HG02943 (cell line): ENCODE measurements around the gene MEF2C.

ENCODE experiments used
- ATAC-seq: cut with Tn5 transposase; IDR thresholded peaks from one replicate; pipeline ENCODE4 v1.9.1; 2021; ENCODE audit warnings: mild to moderate bottlenecking, low read depth, moderate library complexity; ENCODE audit not compliant: unreplicated experiment

Gene MEF2C

DNA sequence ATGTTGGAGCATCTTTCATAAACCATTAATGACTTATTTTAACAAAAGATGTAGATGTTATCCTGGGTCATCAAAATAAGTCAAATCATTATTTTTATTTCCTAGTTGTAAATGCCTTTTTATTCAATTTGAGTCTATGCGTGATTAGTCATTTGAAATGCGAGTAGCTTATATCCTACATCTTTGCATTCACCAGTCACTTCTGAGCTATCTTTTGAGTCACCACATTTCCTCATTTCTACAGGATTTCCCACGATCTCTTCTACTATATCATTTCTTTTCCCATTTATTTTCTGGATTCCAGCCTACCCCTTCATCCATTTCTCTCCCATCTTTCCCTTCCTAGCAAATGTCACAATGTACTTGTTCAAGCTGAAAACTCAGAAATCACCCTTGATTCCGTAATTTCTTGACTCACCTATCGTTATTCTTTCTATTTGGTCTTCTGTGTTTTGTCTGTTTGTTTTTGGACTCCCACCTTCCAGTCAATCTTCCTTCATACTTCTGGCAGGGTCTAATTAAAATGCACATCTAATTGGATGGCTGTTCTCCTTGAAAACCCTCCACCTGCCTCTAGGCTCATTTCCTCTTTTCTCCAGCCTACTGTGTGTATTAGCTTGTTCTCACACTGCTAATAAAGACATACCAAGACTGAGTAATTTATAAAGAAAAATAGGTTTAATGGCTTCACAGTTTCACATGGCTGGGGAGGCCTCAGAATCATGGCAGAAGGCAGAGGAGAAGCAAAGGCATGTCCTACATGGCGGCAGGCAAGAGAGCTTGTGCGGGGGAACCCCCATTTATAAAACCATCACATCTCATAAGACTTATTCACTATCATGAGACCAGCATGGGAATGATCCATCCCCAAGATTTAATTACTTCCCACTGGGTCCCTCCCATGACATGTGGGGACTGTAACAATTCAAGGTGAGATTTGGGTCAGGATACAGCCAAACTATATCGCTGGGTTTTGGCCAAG, 112.4 kb downstream of the MEF2C start:
- ATAC-seq, result no peak

DNA sequence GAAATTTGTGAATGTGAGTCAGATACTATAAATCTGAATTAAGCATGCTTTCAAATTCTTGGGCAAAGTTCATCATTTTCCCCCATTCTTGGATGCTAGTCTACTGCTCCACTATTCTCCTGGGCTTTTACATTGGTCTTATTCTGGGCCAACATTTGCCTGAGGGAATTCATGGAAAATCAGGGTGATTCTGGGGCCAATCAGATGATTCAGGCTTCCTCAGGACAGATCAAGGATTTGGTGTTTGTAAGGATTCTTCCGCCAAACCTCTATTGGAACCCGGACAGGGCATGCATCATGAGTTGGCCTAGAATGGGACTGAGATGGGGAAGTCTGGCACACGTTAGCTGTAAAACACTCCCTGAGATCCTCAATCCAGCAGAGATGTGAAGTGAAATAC, 113.8 kb downstream of the MEF2C start:
- no peak for ATAC-seq

DNA sequence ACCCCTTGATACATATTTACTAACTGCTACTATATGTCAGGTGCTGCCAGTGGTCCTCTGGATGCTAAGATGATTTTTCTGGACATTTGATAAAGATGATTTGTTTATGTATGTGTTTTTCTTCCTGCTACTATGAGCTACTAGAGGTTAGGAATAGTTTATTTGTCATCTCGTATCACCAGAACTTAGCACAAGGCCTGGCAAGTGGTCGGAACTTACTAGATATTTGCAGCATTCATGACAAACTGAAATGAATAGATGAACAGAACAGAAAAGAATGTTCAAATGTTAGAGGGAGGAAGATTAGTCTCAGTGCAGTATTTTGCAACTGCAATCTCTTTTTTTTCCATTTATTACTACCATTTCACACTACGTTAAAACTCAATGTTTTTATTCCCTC, 114.6 kb downstream of the MEF2C start:
- ATAC-seq, result no peak

- no peak for ATAC-seq
Observed at GRCh38 chr5:88765798-88766197, 117.2 kb downstream of the MEF2C start.

- no peak for ATAC-seq
Observed at GRCh38 chr5:88765171-88765570, 117.8 kb downstream of the MEF2C start.

GRCh38 chr5:88761939-88762338, 121.0 kb downstream of the MEF2C start:
- ATAC-seq, result no peak

GRCh38 chr5:88761269-88761850, 121.6 kb downstream of the MEF2C start:
- no peak for ATAC-seq

- no peak for ATAC-seq
Observed at GRCh38 chr5:88760527-88760926, 122.5 kb downstream of the MEF2C start.

GRCh38 chr5:88758591-88758990, 124.4 kb downstream of the MEF2C start:
- ATAC-seq, result no peak

DNA sequence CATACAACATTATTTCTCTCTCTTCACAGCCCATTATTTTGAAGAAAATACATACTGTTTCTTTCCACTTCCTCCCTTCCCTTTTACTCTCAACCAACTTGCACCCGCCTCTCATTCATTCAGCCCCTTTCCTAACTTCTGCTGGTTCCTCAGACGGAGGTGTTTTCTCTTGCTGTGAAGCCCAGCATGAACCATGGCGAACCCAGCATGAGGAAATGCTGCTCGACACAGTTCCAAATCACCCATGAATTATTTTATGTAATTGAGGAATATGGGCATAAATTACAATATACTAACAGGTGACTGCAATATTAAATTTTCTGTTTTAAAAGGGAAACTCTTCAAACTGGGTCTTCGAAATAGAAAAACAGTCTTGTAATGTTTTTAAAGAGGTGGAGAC, 124.8 kb downstream of the MEF2C start:
- ATAC-seq, result no peak

DNA sequence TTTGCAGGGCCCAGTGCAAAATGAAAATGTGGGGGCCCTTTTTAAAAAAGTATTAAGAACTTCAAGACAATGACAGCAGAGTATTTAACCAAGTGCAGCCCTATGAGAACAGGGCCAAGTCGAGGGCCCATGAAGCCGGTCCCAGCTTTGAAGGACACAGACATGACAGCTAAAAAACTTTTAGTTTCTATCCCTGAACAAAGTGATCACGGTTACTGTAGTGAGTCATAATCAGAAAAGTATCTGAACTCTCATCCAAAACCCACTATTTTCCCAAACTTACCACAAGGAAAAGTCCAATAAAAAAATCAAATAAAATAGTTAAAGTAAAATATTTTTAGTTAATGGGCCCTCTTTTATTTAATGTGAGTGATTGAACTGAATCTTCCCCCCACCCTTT, 126.0 kb downstream of the MEF2C start:
- no peak for ATAC-seq

GRCh38 chr5:88748666-88749065, 134.3 kb downstream of the MEF2C start:
- ATAC-seq, result no peak

DNA sequence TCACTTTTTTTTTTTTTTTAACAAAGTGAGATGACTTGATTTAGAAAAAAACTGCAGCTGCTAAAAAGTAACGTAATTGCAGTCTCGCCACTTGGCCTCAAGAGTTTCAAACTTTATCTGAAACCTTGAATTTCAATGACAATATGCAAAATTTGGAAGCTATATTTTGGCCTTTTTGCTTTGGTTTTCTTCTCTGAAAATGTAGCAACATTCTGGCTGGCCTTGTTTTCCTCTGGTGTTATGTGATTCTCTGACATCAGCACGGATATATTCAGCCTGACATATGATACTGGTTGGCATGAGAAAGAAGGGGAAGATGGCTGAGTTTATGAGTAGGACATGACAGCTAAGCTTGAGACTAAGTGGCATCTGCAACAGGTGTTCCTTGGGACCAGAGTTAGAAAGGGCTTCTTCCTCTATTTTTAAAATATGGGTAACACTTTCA, 136.5 kb downstream of the MEF2C start:
- ATAC-seq, result peak; percentile 84

DNA sequence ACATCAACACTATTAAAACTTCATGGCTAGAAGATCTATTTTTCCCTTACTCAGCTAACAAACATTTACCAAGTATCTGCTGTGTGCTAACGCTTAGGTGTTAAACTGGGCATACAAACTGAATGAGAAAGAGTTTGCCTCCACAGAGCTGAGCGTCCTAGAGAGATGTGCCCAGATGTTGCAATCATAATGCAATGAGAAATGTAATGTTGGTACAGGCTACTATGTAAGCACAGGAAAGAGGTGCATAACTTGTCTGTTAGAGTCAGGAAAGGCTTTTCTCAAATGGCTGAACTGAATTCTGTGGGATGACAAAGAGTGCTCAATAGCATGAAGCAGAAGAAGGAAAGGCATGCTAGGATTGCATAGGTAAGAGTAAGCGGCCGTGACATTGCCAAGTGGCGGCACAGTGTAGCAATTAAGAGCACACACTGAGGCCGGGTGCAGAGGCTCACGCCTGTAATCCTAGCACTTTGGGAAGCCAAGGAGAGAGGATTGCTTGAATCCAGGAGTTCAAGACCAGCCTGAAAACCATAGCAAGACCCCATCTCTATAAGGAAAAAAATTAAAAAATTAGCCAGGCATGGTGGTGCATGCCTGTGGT, 137.8 kb downstream of the MEF2C start:
- no peak for ATAC-seq

DNA sequence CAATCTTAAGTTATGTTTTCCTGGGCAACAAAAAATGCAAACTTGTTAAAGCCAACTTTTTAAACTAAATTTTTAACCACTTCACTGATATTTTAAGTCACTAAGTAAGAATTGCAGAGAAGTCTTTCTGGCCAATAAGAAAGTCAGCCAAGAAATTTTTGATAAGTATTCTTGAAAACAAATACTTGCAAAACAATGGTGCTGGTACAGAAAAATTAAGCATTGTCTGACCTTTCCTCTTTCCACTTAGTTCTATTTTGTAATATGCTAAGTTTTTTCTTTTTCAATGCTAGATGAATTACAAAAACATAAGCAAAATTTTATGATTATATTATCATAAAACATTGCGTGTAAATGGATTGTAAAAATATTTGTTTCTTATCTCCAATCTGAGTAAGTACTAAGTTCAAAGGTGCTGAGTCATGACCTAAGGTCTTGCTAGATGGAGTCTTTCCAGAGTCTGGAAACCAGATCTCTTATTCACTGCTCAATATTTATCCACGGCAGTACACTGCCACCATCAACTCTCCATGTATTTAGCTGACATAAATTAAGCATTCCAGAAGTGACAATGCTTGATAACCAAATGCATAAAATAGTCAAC, 139.7 kb downstream of the MEF2C start:
- no peak for ATAC-seq

GRCh38 chr5:88741964-88742363, 141.0 kb downstream of the MEF2C start:
- ATAC-seq, result no peak

DNA sequence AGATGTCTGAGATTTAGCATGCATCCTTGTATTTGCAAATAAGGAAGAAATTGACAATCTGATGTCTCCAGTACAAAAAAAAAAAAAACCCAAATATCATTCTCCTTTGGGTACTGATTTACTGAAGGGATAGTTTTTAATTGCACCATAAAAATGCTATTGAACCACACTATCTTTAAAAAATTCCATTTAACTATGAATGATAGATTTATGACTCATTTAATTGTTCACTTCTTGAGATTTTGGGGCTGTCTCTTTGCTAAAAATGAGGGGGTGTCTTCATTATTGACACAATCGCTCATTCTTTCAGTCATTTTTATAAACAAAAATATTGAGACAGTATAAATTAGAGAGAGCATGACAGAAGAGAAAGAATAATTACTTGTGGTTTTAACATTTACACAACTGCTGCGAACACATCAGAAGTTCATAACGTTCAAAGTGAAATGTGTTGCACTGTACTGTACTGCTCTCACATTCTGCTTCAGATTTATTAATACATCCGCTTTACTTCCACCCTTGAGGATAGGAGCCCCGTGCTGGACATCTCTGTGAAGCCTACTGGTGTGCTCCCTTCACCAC, 142.3 kb downstream of the MEF2C start:
- ATAC-seq, result no peak

DNA sequence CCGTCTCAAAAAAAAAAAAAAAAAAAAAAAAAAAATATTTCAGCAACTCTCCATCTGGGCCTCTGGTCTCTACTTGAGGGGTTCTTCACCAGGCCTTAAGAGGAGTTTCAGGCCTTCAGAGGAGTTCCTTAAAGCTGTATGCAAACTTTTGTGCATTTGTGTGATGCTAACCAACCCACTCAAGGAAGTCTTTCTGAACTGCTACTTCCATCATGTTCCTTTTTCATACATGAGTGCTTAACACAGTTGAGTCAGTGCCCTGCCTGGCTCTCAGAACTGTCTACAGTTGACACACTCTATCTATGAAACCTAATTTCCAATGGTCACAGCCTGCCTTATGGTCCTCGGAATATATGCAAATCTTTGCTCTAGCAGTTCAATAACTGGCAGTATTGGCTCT, 146.5 kb downstream of the MEF2C start:
- no peak for ATAC-seq

GRCh38 chr5:88734983-88735382, 148.0 kb downstream of the MEF2C start:
- ATAC-seq, result no peak

DNA sequence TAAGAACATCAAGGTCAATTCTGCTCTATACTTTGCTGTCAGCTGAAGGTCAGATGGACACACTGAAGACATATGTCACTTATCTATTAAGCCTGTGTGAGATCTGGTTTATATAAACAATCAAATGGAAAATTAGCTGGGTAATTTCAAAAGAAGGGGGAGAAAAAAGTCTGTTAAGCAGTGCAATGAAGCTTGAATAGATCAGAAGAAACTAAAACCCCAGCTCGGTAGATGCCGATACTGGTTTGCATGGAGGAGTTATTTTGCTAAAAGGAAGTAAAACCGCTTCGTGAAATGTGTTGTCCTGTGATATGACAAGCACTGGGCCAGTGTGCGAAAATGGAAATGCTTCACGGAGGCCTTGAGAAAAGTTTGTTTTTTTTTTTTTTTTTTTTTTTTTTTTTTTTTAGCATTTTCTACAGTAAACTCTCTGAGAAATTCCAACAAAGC, 148.8 kb downstream of the MEF2C start:
- ATAC-seq, result peak; percentile 57

DNA sequence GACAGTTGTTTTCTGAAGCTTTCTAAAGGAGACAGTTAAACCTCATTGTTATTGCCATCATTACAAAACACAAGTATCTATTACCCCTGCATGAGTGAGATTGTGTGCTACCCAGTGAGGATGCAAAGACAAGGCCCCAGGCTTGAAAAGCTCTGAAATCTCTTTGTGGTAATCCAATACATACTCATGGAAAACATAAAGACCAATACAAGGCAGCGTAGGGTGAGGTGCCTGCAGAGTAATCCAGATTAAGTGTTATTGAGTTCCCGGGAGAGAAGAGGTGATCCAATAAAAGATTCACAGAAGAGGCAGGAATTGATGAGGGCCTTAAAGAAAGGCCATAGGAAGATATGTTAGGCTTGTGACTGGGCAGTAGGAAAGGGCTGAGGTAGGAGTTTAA, 150.1 kb downstream of the MEF2C start:
- ATAC-seq, result no peak
